DND-41 (cell line): ENCODE data around the gene ASIC1.

Experiments
- ATAC-seq: fragments of 200-7000 bp; cut with Tn5 transposase; 3 replicates; pipeline ENCODE4 v1.9.1; 2021; ENCODE audit warnings: low read depth; ENCODE audit not compliant: insufficient read depth
- DNase-seq: peaks from one replicate; pipeline ENCODE4 v3.0.0-alpha.2; 2020
- H2AFZ ChIP-seq: 2 replicates; pipeline ENCODE4 v1.6.0; 2012; ENCODE audit warnings: low read depth, low read length
- H3K27ac ChIP-seq: 2 replicates; pipeline ENCODE4 v1.5.1; 2012; ENCODE audit warnings: low read length, inconsistent platforms
- H3K27me3 ChIP-seq: fragments of 200-600 bp; sonication (generic); 2 replicates; pipeline ENCODE4 v1.6.0; 2012; ENCODE audit warnings: low read length, mild to moderate bottlenecking, inconsistent platforms; ENCODE audit not compliant: insufficient read depth, poor library complexity
- H3K36me3 ChIP-seq: 2 replicates; pipeline ENCODE4 v1.5.1; 2012; ENCODE audit warnings: low read length, inconsistent platforms; ENCODE audit not compliant: insufficient read depth
- H3K4me1 ChIP-seq: 2 replicates; pipeline ENCODE4 v1.5.1; 2012; ENCODE audit warnings: mild to moderate bottlenecking, low read length; ENCODE audit not compliant: insufficient read depth
- H3K4me2 ChIP-seq: 2 replicates; pipeline ENCODE4 v1.6.0; 2012; ENCODE audit warnings: mild to moderate bottlenecking, moderate library complexity, low read length, inconsistent platforms; ENCODE audit not compliant: insufficient read depth
- H3K4me3 ChIP-seq, 2 experiments: fragments of 200-600 bp in 1 of 2; shearing (Covaris generic) in 1 of 2; 2 replicates each; pipeline ENCODE4 v1.5.1; 2012 to 2016; ENCODE audit warnings: inconsistent platforms in 2 of 2, low read length in 2 of 2, mild to moderate bottlenecking in 2 of 2, low read depth in 1 of 2, moderate library complexity in 1 of 2
- H3K79me2 ChIP-seq: 2 replicates; pipeline ENCODE4 v1.6.0; 2012; ENCODE audit warnings: low read length, inconsistent platforms; ENCODE audit not compliant: insufficient read depth
- H3K9ac ChIP-seq: 2 replicates; pipeline ENCODE4 v1.6.0; 2012; ENCODE audit warnings: low read depth, mild to moderate bottlenecking, inconsistent platforms, low read length, moderate library complexity
- H3K9me3 ChIP-seq: 2 replicates; pipeline ENCODE4 v1.5.1; 2012; ENCODE audit warnings: low read length, moderate library complexity, mild to moderate bottlenecking, inconsistent platforms; ENCODE audit not compliant: insufficient read depth, severe bottlenecking
- H4K20me1 ChIP-seq: 2 replicates; pipeline ENCODE4 v1.6.0; 2012; ENCODE audit warnings: low read length; ENCODE audit not compliant: insufficient read depth
- CTCF ChIP-seq: IDR thresholded peaks from 2 replicates; pipeline ENCODE4 v1.5.1; 2012; ENCODE audit warnings: borderline replicate concordance, low read length, moderate library complexity, mild to moderate bottlenecking; ENCODE audit not compliant: poor library complexity, severe bottlenecking; ENCODE audit errors: extremely low read depth
- EZH2 ChIP-seq: IDR thresholded peaks from 3 replicates; pipeline ENCODE4 v1.6.1; 2012; ENCODE audit warnings: borderline replicate concordance, low read depth, mild to moderate bottlenecking, moderate library complexity, low read length, inconsistent platforms; ENCODE audit not compliant: severe bottlenecking

ASIC1 gene

GRCh38 chr12:50057000-50057841 is at the start of gene ASIC1:
Gene ASIC1 (plus strand): TSS chr12:50057596. CDS start chr12:50058767, 1,171 bp downstream.
- ATAC-seq (peak; percentile 67), DNase-seq (peak; percentile 66)
- Histone ChIP-seq H3K27me3 (peaks cover 40% of the 10 kb centered on the region), H3K9me3 (no peaks in the 10 kb centered on the region), H3K36me3 (no peaks in the 10 kb centered on the region), H3K4me1 (peaks cover 46% of the 10 kb centered on the region), H3K79me2 (no peaks in the 10 kb centered on the region), H3K4me2 (peak within 1 kb of the TSS; percentile 89), H3K27ac (peak within 1 kb of the TSS; percentile 29; the same call in 1 of the 2 replicates), H3K9ac (peak within 1 kb of the TSS; percentile 53), H3K4me3 (peak within 1 kb of the TSS; percentile 48 to 61; a peak in 3 of 4 replicates), H2AFZ (peak within 1 kb of the TSS; percentile 68), H4K20me1 (peaks cover 8% of the 10 kb centered on the region; the same call in 1 of the 2 replicates)
- peak; percentile 9 for TF ChIP-seq CTCF
- TF ChIP-seq EZH2, result peak; percentile 86

GRCh38 chr12:50013361-50014147 is 43.8 kb upstream of the ASIC1 start:
- Histone ChIP-seq H3K4me2 (no peak overlapping the region), H2AFZ (no peak overlapping the region), H3K36me3 (peaks cover 74% of the 10 kb centered on the region), H3K4me1 (no peaks in the 10 kb centered on the region), H3K79me2 (peaks cover 92% of the 10 kb centered on the region), H4K20me1 (peaks cover 25% of the 10 kb centered on the region), H3K9me3 (no peaks in the 10 kb centered on the region), H3K9ac (no peak overlapping the region), H3K27me3 (no peaks in the 10 kb centered on the region), H3K4me3 (no peak overlapping the region), H3K27ac (no peak overlapping the region)
- DNase-seq, result no peak
- peak; percentile 50; the same call in 2 of the 3 replicates for ATAC-seq
- TF ChIP-seq EZH2, result no peak
- no peak for TF ChIP-seq CTCF

GRCh38 chr12:50014342-50014741 is 43.1 kb upstream of the ASIC1 start:
- Histone ChIP-seq H3K4me3 (no peak overlapping the region), H3K9me3 (no peaks in the 10 kb centered on the region), H4K20me1 (peaks cover 32% of the 10 kb centered on the region), H3K79me2 (peaks cover 93% of the 10 kb centered on the region), H2AFZ (no peak overlapping the region), H3K4me1 (no peaks in the 10 kb centered on the region; the same call in 1 of the 2 replicates), H3K36me3 (peaks cover 70% of the 10 kb centered on the region), H3K4me2 (no peak overlapping the region), H3K9ac (no peak overlapping the region), H3K27me3 (no peaks in the 10 kb centered on the region), H3K27ac (no peak overlapping the region)
- ATAC-seq, result no peak
- TF ChIP-seq EZH2 (no peak), CTCF (no peak)
- no peak for DNase-seq
